Measurements from ENCODE around the gene LIPG. TPM values are rescaled to one million over a fixed set of nuclear protein-coding genes. Genes with fewer than 3 reads are reported as not detected.
"Not testable (repeated sequence)": the region's sequence is repeated elsewhere in the genome, so short reads cannot be mapped to it uniquely, and the experiment has no call there.

LIPG gene
- total RNA-seq (2014; rRNA removed; shearing (Covaris generic)) (not detected in 2 replicates), total RNA-seq (2022) (not detected in 2 replicates), Bru-seq, nascent RNA (percentile 20 among the genes with signal in this experiment), BruChase-seq, experiment 1, labeled RNA remaining after a 6-hour chase (percentile 15 among the genes with signal in this experiment), BruChase-seq, experiment 2, labeled RNA remaining after a 2-hour chase (percentile 23 among the genes with signal in this experiment)
- long read RNA-seq, result 0 reads

DNA sequence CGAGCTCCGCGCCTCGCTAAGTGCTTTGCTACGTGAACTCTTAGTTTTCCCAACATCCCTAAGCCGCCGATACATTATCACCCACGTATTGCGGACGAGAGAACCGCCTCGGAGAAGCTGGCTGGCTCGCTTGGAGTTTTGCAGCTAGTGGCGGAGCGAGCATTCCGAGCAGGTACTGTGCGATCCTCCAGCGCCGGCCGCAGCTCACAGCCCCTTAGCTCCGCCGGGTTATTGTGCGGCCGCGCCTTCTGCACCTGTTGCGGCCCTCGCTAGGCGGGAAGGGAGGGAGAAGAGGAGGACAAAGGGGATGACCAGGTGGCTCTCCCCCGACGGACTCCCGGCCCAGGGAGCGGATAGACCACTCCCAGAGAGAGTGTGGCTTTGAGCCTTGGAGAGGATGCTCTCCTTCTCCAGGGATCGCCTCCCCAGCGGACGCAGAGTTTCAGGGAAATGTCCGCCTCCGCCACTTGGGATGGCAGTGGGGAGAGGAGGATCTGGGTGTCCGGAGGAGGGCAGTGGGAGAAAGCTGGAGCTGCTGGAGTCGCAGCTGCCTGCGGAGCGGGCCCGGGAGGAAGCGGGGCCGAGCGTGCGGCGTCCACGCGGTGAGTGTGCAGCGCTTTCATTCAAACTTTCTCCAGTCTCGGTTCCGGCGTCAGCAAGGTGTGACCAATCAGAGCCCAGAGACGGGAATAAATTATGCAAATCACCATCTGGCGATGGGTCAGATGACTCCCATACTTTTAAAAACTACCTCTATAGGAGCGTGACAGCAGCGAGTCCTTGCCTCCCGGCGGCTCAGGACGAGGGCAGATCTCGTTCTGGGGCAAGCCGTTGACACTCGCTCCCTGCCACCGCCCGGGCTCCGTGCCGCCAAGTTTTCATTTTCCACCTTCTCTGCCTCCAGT is at the start of gene LIPG:
Gene LIPG, plus strand, starts transcription at position 769 of the 905 bp plus-strand sequence. CDS start 252 bp downstream, outside the sequence.
- no peaks in the 10 kb centered on the region for H3K79me2 ChIP-seq (ENCODE audit: insufficient read depth, low read depth, low read length)
- H4K20me1 ChIP-seq (ENCODE audit: insufficient read depth, low read length), result no peaks in the 10 kb centered on the region
- DNase-seq (ENCODE audit: low spot score), result no peak
- no peak within 1 kb of the TSS for H3K27ac ChIP-seq (ENCODE audit: low read depth, low read length, poor library complexity, severe bottlenecking)
- no peak within 1 kb of the TSS for H2AFZ ChIP-seq (ENCODE audit: low read length)
- H3K36me3 ChIP-seq (ENCODE audit: insufficient read depth, low read length), result no peaks in the 10 kb centered on the region
- H3K4me2 ChIP-seq (ENCODE audit: low read length), result peak within 1 kb of the TSS; percentile 53; the same call in 1 of the 2 replicates
- no peak for TF ChIP-seq EZH2phosphoT487 (IDR thresholded peaks at IDR 0.05; ENCODE audit: borderline replicate concordance, low read depth, low read length)
- TF ChIP-seq, protein P1, sequence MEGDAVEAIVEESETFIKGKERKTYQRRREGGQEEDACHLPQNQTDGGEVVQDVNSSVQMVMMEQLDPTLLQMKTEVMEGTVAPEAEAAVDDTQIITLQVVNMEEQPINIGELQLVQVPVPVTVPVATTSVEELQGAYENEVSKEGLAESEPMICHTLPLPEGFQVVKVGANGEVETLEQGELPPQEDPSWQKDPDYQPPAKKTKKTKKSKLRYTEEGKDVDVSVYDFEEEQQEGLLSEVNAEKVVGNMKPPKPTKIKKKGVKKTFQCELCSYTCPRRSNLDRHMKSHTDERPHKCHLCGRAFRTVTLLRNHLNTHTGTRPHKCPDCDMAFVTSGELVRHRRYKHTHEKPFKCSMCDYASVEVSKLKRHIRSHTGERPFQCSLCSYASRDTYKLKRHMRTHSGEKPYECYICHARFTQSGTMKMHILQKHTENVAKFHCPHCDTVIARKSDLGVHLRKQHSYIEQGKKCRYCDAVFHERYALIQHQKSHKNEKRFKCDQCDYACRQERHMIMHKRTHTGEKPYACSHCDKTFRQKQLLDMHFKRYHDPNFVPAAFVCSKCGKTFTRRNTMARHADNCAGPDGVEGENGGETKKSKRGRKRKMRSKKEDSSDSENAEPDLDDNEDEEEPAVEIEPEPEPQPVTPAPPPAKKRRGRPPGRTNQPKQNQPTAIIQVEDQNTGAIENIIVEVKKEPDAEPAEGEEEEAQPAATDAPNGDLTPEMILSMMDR (conservative IDR thresholded peaks at IDR 0.05; ENCODE audit: low read length), result no peak
- no peak within 1 kb of the TSS for H3K4me3 ChIP-seq (ENCODE audit: low read depth, low read length, poor library complexity, severe bottlenecking)
- no peaks in the 10 kb centered on the region for H3K9me2 ChIP-seq (ENCODE audit: insufficient read depth, low read length)
- BruUV-seq (replicated peaks), result no TSS peak
- intact Hi-C loops (cut with micrococcal nuclease; ENCODE audit: unreplicated experiment), result no loop called here
- POLR2A ChIA-PET, result no interaction called here
- H3K9me3 ChIP-seq (ENCODE audit: low read length), result no peaks in the 10 kb centered on the region
- no peaks in the 10 kb centered on the region for H3K4me1 ChIP-seq (ENCODE audit: insufficient read depth, low read length, poor library complexity, severe bottlenecking)
- CTCF ChIA-PET (ENCODE audit: unreplicated experiment), result no interaction called here

DNA sequence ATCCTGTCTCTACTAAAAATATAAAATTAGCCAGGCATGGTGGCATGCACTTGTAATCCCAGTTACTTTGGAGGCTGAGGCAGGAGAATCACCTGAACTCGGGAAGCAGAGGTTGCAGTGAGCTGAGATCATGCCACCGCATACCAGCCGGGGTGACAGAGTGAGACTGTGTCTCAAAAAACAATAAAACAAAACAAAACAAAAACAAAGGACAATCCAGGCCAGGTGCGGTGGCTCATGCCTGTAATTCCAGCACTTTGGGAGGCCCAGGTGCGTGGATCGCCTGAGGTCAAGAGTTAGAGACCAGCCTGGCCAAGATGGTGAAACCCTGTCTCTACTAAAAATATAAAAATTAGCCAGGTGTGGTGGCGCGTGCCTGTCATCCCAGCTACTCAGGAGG is 49.0 kb upstream of the LIPG start:
- BruUV-seq (replicated peaks); CTCF ChIA-PET (ENCODE audit: unreplicated experiment); H3K4me3 ChIP-seq (ENCODE audit: low read depth, low read length, poor library complexity, severe bottlenecking); H4K20me1 ChIP-seq (ENCODE audit: insufficient read depth, low read length); H3K4me2 ChIP-seq (ENCODE audit: low read length); H3K4me1 ChIP-seq (ENCODE audit: insufficient read depth, low read length, poor library complexity, severe bottlenecking); H3K36me3 ChIP-seq (ENCODE audit: insufficient read depth, low read length); H3K9me2 ChIP-seq (ENCODE audit: insufficient read depth, low read length); POLR2A ChIA-PET; H3K27ac ChIP-seq (ENCODE audit: low read depth, low read length, poor library complexity, severe bottlenecking); intact Hi-C loops (cut with micrococcal nuclease; ENCODE audit: unreplicated experiment); H2AFZ ChIP-seq (ENCODE audit: low read length); DNase-seq (ENCODE audit: low spot score); H3K79me2 ChIP-seq (ENCODE audit: insufficient read depth, low read depth, low read length); H3K9me3 ChIP-seq (ENCODE audit: low read length): not testable (repeated sequence)

DNA sequence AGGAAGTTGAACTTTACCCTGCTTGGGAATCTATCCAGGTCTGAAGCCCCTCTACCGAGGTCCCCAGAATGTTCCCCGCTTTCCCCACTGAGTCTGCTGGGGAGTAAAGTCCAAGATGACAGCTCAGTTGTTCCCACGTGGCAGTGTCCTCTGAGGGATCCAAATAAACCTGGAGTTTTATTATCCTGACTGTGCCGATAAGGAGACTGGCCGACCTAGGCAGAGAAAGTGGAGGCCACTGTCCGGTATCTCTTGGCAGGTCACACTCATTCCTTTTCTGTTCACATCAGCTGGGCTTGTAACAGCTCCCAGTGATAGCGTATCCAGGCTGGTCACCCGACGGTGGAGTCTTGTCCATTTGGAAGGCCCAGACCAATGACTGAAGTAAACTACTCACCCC is 47.3 kb upstream of the LIPG start:
- Histone ChIP-seq H3K79me2 (ENCODE audit: insufficient read depth, low read depth, low read length) (no peaks in the 10 kb centered on the region), H3K27ac (ENCODE audit: low read depth, low read length, poor library complexity, severe bottlenecking) (no peak overlapping the region), H3K9me2 (ENCODE audit: insufficient read depth, low read length) (no peaks in the 10 kb centered on the region), H3K4me3 (ENCODE audit: low read depth, low read length, poor library complexity, severe bottlenecking) (no peak overlapping the region), H3K36me3 (ENCODE audit: insufficient read depth, low read length) (no peaks in the 10 kb centered on the region), H2AFZ (ENCODE audit: low read length) (no peak overlapping the region), H4K20me1 (ENCODE audit: insufficient read depth, low read length) (no peaks in the 10 kb centered on the region), H3K4me1 (ENCODE audit: insufficient read depth, low read length, poor library complexity, severe bottlenecking) (no peaks in the 10 kb centered on the region), H3K9me3 (ENCODE audit: low read length) (no peaks in the 10 kb centered on the region), H3K4me2 (ENCODE audit: low read length) (no peak overlapping the region)
- no peak for DNase-seq (ENCODE audit: low spot score)
- intact Hi-C loops (cut with micrococcal nuclease; ENCODE audit: unreplicated experiment), result no loop called here
- TF ChIP-seq, protein P1 (conservative IDR thresholded peaks at IDR 0.05; ENCODE audit: low read length), result no peak
- TF ChIP-seq EZH2phosphoT487 (IDR thresholded peaks at IDR 0.05; ENCODE audit: borderline replicate concordance, low read depth, low read length), result no peak
- CTCF ChIA-PET (ENCODE audit: unreplicated experiment), result no interaction called here
- no TSS peak for BruUV-seq (replicated peaks)
- POLR2A ChIA-PET, result no interaction called here

DNA sequence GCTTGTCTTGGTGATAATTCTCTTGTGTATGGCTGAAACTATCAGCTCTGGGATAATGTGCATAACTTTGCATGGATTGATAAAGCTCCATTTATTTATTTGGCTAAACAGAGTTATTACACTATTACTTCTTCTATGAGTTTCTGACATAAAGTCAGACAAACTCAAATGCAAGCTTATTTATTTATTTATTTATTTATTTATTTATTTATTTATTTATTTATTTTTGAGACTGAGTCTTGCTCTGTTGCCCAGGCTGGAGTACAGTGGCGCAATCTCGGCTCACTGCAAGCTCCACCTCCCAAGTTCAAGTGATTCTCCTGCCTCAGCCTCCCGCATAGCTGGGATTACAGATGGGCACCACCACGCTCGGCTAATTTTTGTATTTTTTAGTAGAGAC is 46.9 kb upstream of the LIPG start:
- H3K9me2 ChIP-seq (ENCODE audit: insufficient read depth, low read length); intact Hi-C loops (cut with micrococcal nuclease; ENCODE audit: unreplicated experiment); H3K4me1 ChIP-seq (ENCODE audit: insufficient read depth, low read length, poor library complexity, severe bottlenecking); H2AFZ ChIP-seq (ENCODE audit: low read length); CTCF ChIA-PET (ENCODE audit: unreplicated experiment); H3K27ac ChIP-seq (ENCODE audit: low read depth, low read length, poor library complexity, severe bottlenecking); H3K4me3 ChIP-seq (ENCODE audit: low read depth, low read length, poor library complexity, severe bottlenecking); POLR2A ChIA-PET; H3K36me3 ChIP-seq (ENCODE audit: insufficient read depth, low read length); H3K79me2 ChIP-seq (ENCODE audit: insufficient read depth, low read depth, low read length); H4K20me1 ChIP-seq (ENCODE audit: insufficient read depth, low read length); DNase-seq (ENCODE audit: low spot score); BruUV-seq (replicated peaks); H3K4me2 ChIP-seq (ENCODE audit: low read length); H3K9me3 ChIP-seq (ENCODE audit: low read length): not testable (repeated sequence)
